NCI-H82 (cell line): ENCODE measurements around the gene KLHL22.
"Not testable (repeated sequence)": the region's sequence is repeated elsewhere in the genome, so short reads cannot be mapped to it uniquely, and the experiment has no call there.

Source experiments
- DNase-seq: peaks from one replicate; lab custom pipeline; 2025; lab: John Stamatoyannopoulos, UW

Gene KLHL22

DNA sequence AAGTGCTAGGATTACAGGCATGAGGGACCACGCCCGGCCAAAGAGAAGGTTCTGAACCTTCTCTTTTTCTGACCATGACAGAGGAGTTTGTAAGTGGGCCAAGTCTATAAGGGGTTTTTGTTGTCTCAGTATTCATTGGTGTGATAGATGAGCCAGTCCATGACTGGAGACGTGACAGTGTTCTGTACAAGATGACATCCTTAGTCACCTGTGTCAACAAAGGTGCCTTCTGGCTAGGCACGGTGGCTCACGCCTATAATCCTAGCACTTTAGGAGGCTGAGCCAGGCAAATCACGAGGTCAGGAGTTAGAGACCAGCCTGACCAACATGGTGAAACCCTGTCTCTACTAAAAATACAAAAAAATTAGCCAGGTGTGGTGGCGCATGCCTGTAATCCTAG, 4.2 kb upstream of the KLHL22 start:
- DNase-seq = no peak

DNA sequence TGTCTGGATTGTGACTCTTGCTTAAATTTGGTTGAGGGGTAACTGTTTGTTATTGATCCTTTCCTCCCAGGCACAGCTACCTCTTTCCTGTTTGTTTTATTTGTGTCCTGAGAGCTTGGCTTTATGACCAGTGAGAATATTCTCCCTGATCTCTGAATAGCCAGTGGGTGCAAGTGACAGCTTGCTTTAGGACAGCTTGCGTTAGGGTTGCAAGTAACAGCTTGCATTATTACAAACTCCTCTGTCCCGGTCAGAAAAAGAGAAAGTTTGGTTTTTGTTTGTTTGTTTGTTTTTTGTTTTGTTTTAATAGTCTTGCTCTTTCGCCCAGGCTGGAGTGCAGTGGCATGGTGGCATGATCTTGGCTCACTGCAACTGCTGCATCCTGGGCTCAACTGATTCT, 3.3 kb upstream of the KLHL22 start:
- no peak for DNase-seq

DNA sequence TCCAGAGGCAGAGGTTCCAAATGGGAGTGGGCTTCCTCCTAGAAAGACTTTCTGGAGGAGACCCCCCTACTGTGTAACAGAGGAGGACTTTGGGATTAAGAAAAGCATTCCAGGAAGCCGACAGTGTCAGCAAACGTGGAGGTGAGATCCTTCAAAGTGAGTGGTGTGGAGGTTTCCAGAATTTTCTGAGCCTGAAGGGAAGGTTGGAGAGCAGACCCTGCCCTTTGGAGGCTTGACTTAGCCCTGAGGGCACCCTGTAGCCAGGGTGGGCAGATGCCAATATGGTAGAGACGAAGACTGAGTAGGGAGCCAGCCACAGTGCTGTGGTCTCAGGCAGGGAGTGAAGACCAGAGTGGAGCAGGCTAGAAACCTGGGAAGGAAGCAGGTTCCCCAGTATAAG, 1.8 kb upstream of the KLHL22 start:
- no peak for DNase-seq

DNA sequence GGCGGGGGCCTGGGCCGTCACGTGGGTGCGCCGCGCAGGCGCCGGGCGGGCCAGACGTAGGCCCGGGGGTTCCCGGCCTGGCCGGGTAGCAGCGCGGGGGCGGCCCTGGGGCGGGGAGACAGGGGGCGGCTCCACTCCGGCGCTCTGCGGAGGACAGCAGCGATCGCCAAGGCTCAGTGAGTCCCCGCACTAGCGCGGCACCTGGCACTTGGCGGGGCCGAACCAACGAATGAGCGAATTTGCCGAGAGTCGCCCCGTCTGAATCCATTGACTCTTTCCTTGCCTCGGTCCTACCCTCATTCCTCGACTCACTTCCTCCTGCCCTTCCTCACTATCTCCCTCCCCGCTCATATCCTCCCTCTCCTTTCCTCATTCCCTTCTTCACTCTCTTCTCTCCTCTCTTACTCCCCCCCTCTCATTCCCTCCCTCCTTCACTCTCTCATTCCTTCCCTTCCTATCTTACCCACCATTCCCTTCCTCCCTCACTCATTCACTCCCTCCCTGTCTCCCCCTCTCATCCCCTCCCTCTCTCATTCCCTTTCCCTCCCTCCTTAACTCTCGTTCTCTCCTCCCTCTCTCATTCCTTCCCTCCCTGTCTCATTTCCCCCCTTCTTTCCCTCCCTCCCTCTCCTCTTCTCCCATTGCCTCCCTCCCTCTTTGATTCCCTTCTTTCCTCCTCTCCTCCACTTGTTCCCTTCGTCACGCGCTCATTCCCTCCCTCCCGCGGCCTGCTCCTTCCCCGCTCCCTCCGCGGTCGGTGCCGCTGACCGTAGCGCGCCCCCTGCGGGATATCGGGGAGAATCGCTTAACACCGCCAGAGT, 476 bp upstream of the KLHL22 start:
- DNase-seq = peak; percentile 90

DNA sequence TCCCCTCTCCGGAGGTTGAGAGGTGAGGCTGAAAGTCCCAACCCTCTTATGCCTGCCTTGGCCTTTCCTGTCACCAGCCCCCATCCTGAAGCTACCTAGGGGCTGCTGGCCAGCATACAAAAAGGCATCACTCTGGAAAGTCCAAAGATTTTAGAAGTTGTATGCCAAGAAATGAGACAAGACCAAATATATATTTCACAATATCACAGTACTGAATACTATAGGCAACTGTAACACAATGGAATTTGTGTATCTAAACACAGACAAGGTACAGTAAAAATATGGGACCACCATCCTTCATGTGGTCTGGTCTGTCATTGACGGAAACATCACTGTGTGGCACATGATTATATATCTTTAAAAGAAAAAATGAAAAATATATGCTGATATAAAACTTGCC, 4.2 kb downstream of the KLHL22 start:
- DNase-seq = no peak

DNA sequence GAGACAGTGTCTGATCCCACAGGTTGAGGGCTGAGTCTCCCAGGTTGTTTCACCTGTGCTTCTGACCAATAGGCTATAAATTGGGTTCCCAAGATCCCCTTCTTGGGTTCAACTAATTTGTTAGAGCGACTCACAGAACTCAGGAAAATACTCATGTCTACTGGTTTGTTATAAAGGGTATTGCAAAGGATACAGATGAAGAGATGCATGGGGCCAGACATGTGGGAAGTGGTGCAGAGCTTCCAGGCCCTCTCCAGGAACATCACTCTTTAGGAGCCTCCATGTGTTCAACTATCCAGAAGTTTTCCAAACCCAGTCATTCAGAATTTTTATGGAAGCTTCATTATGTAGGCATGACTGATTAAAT, 4.7 kb downstream of the KLHL22 start:
- DNase-seq = no peak

DNA sequence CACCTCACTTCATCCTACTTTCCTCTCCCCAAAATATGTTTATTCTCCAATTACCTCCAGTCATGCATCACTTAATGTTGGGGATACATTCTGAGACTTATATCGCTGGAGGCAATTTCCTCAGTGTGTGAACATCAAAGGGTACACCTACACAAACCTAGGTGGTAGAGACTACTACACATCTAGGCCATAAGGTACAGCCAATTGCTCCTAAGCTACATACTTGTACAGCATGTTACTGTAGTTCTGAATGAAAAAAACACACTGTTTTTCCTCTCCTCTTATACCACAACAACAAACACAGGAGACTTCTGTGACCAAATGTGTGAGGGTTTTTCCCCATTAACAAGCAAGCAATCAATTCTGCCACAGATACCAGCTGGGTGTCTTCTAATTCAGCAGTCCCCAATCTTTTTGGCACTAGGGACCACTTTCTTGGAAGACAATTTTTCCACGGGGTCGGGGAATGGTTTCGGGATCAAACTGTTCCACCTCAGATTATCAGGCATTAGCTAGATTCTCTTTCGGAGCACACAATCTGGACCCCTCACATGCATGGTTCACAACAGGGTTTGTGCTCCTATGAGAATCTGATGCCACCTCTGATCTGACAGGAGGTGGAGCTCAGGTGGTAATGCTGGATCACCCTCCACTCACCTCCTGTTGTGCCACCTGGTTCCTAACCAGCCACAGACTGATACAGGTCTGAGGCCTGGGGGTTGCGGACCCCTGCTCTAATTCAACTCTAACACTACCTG, 5.2 kb downstream of the KLHL22 start:
- no peak for DNase-seq

DNA sequence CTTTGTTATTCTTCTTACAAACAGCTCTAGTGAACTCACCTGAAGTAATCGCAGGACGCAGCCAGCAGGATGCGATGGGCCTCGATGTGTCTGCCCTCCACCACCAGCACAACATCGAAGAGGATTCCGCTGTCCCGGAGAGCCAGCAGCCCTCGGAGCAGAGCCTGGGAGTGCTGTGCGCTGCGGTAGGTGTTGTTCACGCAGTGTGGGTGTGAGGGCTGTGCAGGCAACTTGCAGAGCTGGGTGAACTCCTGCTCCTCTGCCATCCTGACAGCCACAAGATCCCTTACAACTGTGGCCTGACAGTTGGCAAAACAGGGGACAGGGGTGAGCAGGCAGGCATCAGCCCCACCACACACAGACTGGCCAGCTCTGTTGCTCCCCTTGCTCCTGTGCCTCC, 6.6 kb downstream of the KLHL22 start:
- no peak for DNase-seq

DNA sequence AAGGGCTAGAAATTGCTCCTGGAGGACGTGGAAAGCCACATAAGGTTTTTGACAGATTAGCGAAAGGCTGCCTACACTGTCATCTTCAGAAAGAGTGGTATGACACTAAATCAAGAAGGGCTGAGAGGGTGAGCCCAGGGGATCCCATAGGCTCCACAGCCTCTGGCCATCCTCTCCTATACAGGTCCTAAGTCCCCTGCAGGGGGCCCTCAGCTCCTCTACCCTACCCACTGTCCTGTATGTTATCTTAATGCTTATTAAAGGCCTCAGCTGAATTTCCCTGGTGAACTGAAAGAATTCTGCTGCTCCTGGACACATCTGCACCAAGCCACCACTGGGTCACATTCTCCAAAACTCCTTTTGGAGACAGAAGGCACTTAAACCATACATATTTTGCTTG, 7.9 kb downstream of the KLHL22 start:
- DNase-seq = no peak

DNA sequence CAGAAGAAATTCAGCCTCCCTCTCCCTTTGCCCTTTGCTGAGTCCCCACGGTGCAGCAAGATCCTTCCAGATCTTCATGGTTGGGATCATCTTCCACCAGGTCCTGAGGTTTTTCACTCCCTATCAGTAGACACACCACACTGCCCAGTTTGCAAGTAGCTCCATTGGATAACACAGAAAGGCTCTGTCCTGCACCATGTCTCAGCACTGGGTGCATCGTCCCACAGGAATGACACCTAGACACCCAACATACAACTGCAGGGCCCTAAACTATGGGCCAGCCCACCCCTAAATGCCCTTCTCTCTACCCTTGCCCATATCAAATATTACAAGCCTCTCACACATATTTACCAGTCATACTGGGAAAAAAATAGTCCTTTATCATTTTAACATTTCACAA, 9.4 kb downstream of the KLHL22 start:
- DNase-seq = no peak

DNA sequence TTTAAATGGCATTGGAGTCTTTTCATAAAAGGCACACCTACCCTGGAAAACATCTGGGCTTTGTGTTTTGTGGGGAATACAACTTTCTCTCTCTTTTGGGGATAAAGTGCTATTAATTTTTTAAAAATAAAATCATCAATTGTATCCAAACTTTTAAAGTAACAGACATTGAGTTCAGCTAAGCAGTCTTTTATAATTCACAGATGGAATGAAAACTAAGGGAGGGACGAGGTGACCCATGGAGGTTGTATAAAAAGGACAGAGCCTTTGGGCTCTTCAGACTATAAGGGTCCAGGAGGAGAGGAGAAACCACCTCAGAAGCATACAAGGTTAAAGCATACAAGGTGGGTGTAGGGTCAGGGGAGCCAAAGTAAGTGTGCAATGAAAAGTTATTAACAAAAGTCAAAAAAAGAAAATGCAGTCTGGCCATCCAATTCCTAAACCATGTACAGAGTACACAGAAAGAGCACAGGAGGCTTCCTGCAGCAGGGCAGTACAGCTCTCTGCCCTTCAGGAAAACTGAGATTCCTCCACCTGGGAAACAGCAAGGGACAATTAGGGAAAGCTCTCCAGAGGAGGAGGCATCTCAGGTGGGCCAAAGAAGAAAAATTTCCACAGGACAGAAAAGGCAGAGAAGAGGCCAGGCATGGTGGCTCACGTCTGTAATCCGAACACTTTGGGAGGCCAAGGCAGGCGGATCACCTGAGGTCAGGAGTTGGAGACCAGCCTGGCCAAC, 10.5 kb downstream of the KLHL22 start:
- DNase-seq = no peak

DNA sequence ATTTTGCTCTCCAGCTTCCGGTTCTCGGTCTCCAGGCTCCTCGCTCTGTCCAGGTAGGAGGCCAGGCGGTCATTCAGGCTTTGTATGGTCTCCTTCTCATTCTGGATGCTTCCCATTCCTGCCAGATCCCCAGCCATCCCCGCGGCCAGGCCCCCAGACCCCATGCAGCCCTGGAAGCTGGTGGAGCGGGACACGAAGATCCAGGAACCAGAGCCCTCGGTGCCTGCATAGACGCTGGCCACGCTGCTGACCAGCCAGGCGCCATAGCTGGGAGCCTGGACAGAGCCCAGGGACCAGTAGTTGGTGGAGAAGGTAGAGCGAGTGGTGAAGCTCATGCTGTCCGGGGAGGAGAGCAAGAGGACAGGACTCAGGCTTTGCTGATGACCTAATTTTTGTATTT, 11.8 kb downstream of the KLHL22 start:
- DNase-seq = no peak

DNA sequence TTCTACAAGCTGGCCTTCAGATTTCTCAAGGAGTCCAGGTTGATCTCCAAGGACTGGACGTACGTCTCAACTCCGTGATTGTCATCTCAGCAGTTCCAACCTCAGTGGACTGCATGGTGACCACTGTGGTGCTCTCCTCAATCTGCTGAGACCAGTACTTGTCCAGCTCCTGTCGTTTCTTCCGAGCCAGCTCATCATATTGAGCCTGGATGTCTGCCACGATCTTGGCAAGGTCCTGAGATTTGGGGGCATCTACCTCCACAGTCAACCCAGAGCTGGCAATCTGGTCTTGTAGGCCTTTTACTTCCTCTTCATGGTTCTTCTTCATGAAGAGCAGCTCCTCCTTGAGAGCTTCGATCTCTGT, 12.5 kb downstream of the KLHL22 start:
- DNase-seq = not testable (repeated sequence)

DNA sequence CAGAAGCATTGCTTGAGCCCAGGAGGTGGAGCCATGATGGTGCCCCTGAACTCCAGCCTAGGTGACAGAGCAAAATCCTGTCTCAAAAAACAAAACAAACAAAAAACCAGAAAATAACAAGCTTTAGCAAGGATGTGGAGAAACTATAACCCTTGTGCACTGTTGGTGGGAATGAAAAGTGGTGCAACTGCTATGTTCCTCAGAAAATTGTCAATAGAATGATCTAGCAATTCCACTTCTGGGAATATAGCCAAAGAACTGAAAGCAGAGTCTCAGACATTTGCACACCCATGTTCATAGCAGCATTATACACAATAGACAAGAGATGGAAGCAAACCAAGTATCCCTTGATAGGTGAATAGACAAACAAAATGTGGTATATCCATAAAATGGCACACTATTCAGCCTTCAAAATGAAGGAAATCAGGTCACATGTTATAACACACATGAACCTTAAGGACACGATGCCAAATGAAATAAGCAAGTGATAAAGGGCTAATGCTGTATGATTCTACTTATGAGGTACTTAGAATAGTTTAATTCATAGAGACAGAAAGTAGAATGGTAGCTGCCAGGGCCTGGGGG, 15.9 kb downstream of the KLHL22 start:
- no peak for DNase-seq

DNA sequence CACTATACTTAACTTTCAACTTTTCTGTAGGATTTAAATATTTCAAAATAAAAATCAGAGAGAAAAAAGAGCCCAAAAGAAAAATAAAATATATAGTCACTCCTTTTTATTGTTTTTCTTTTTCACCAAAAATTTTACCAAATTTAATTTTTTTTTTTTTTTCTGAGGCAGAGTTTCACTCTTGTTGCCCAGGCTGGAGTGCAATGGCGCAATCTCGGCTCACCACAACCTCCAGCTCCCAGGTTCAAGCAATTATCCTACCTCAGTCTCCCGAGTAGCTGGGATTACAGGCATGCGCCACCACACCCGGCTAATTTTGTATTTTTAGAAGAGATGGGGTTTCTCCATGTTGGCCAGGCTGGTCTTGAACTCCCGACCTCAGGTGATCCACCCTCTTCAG, 17.5 kb downstream of the KLHL22 start:
- DNase-seq = not testable (repeated sequence)

DNA sequence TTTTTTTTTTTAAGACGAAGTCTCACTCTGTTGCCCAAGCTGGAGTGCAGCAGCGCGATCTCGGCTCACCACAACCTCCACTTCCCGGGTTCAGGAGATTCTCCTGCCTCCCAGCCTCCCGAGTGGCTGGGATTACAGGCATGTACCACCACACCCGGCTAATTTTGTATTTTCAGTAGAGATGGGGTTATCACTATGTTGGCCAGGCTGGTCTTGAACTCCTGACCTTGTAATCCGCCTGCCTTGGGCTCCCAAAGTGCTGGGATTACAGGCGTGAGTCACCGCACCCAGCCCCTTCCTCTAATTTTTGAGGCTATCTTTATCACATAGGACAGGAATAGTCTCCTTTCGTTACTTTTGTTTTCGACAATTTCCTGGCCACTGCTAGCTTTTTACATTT, 20.0 kb downstream of the KLHL22 start:
- not testable (repeated sequence) for DNase-seq

DNA sequence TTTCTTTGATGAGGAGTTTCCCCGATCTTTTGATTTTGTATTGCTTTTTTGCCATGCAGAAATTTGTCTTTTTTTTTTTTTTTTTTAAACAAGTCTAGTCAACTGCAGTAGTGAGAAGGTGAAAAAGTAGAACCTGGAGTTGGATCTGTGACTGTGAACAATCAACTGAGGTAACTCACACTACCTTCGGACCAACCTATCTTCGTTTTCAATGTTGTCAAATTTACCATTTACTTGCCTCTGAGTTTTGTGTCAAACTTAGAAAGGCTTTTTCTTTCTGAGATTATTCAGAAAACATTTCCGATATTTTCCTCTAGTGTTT, 20.5 kb downstream of the KLHL22 start:
- no peak for DNase-seq

DNA sequence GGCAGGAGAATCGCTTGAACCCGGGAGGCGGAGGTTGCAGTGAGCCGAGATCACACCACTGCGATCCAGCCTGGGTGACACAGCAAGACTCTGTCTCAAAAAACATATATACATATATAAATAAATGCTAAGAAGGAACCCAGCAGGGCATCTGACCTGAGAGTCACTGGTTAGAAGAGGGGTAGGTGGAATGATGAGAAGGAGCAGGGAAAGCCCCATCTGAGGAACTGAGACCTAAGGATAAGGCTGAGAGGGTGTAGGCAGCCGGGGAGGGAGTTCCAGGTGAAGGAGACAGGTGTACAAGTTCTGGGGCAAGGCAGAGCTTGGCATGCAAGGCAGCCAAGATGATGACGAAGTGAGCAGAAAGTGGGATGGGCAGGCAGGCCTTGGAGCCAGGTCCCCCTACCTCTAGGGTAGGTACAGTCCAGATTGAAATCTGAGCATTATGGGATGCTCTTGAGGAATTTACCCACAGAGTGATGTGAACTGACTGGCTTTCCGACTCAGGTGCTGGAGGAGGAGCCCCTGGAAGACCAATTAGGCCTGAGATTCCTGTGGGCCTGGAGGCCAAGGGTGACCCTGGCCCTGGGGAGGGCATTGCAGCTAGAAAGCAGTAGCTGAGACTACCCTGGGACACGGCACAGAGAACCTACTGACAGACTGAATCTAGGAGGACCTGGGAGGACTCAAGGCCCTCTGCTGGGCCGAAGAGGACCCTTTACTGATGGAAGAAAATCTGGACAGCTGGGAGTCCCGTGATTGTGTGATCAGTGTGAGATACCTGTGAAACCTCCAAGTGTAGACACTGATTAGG, 22.8 kb downstream of the KLHL22 start:
- no peak for DNase-seq

DNA sequence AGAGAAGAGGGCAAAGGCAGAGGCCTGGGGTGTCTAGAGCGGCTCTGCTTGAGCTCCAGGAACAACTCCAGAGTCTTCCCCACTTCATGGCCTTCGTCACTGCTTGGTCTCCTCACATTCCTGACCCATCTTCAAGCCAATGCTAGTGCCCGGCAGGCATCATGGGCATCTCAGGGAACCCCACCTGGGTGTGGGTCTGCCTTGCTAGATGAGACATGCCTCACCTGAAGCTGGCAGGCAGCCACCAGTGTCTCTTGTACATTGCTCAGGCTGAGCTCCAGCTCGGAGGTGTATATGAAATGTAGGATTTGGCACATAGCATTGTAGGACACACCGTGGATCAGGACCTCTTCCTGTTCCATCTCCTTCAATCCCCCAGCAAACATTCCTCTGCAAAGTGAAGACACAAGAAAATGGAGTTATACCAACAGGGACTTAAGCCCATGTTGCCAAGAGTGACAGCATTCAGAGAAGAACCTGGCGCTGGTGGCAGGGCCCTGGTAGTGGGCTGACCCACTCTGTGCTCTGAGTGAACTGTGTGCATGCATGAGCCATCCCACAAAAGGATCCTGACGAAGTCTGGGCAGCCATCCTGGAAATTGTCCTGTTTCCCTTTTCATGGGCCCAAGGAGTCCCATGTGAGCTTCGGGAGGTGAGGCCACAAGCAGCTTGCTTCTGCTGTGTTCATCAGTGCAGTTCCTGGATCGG, 24.3 kb downstream of the KLHL22 start:
- DNase-seq = no peak

DNA sequence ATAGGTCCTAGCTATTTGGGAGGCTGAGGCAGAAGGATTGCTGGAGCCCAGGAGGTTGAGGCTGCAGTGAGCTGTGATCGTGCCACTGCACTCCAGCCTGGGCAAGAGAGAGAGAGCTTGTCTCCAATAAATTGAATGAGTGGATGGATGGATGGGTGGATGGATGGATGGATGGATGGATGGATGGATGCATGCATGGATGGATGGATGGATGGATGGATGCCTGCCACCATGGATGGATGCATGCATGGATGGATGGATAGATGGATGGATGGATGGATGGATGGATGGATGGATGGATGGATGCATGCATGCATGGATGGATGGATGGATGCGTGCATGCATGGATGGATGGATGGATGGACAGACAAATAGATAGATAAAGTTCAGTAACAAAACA, 25.1 kb downstream of the KLHL22 start:
- DNase-seq = not testable (repeated sequence)
